ENCODE results near the gene FOXP1. TPM values are rescaled to one million over a fixed set of nuclear protein-coding genes. Genes with fewer than 3 reads are reported as not detected.

Gene FOXP1
- total and polyA plus RNA-seq, 8 donors, result 95.1 to 143 (median 123) TPM

- Histone ChIP-seq H3K27me3 (no peaks in the 10 kb centered on the region), H3K4me1 (peaks cover 7 to 66% of the 10 kb centered on the region in 2 donors), H3K4me3 (no peak overlapping the region), H3K27ac (peak overlapping the region in 1 of 2 donors; percentile 34), H3K36me3 (peaks cover 0 to 46% of the 10 kb centered on the region in 2 donors), H3K9me3 (no peaks in the 10 kb centered on the region)
- ATAC-seq, result no peak
- DNase-seq, result no peak
- TF ChIP-seq CTCF (IDR thresholded peaks at IDR 0.05), result no peak
- intact Hi-C loops (cut with DNase I), result no loop called here
Observed at GRCh38 chr3:71035314-71035713, 548.2 kb downstream of the FOXP1 start.

- H3K27me3 ChIP-seq, result no peaks in the 10 kb centered on the region
- H3K27ac ChIP-seq, result no peak overlapping the region
- intact Hi-C loops (cut with DNase I), result no loop called here
- DNase-seq, result no peak
- TF ChIP-seq CTCF (IDR thresholded peaks at IDR 0.05), result no peak
- H3K9me3 ChIP-seq, result no peaks in the 10 kb centered on the region
- peaks cover 0 to 31% of the 10 kb centered on the region in 2 donors for H3K36me3 ChIP-seq
- ATAC-seq, result no peak
- H3K4me3 ChIP-seq, result no peak overlapping the region
- H3K4me1 ChIP-seq, result peaks cover 7 to 67% of the 10 kb centered on the region in 2 donors
Observed at GRCh38 chr3:71033681-71034220, 549.8 kb downstream of the FOXP1 start.

GRCh38 chr3:71031914-71032521 lies 551.5 kb downstream of the FOXP1 start:
- DNase-seq (no peak), ATAC-seq (peak; percentile 21)
- Histone ChIP-seq H3K9me3 (no peaks in the 10 kb centered on the region), H3K4me3 (no peak overlapping the region), H3K27ac (peak overlapping the region; percentile 36 to 55), H3K27me3 (no peaks in the 10 kb centered on the region), H3K36me3 (peaks cover 0 to 15% of the 10 kb centered on the region in 2 donors), H3K4me1 (peaks cover 7 to 76% of the 10 kb centered on the region in 2 donors)
- intact Hi-C loops (cut with DNase I), result no loop called here
- no peak for TF ChIP-seq CTCF (IDR thresholded peaks at IDR 0.05)

- H3K36me3 ChIP-seq, result peaks cover 0 to 15% of the 10 kb centered on the region in 2 donors
Observed at GRCh38 chr3:71031181-71031580, 552.3 kb downstream of the FOXP1 start.

More at GRCh38 chr3:71031181-71031580, 552.3 kb downstream of the FOXP1 start:
- H3K27me3 ChIP-seq, result no peaks in the 10 kb centered on the region
- peak; percentile 41 for ATAC-seq
- H3K9me3 ChIP-seq, result no peaks in the 10 kb centered on the region
- intact Hi-C loops (cut with DNase I), result no loop called here
- H3K4me3 ChIP-seq, result no peak overlapping the region
- no peak for DNase-seq
- no peak for TF ChIP-seq CTCF (IDR thresholded peaks at IDR 0.05)
- H3K27ac ChIP-seq, result peak overlapping the region; percentile 36 to 55
- H3K4me1 ChIP-seq, result peaks cover 7 to 79% of the 10 kb centered on the region in 2 donors
